Stimulated activated CD4-positive, alpha-beta T cell treated with anti-CD3 and anti-CD28 coated beads, TNF-alpha, amount 100 ng/mL, for 1 hour (primary cell): ENCODE measurements around the gene DDX19B.
"Not testable (repeated sequence)": the region's sequence is repeated elsewhere in the genome, so short reads cannot be mapped to it uniquely, and the experiment has no call there.

Experiments used
- DNase-seq, 3 donors: peaks; one replicate each; pipeline ENCODE4 v3.0.0-alpha.2; 2020; ENCODE audit warnings: low read depth in 3 of 3, low spot score in 1 of 3

The DDX19B gene

DNA sequence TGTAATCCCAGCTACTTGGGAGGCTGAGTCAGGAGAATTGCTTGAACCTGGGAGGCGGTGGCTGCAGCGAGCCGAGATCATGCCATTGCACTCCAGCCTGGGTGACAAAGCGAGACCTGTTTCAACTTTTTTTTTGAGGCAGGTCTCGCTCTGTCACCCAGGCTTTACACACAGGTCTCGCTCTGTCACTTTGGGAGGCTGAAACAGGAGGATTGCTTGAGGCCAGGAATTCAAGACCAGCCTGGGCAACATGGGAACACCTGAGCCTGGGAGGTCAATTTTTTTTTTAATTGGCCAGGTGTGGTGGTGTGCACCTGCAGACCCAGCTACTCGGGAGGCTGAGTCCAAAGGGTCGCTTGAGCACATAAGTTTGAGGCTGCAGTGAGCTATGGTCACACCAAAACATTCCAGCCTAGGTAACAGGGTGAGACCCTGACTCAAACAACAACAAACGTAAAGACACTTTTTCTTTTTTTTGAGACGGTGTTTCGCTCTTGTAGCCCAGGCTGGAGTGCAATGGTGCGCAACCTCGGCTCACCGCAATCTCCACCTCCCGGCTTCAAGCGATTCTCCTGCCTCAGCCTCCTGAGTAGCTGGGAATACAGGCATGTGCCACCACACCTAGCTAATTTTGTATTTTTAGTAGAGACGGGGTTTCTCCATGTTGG lies 11.5 kb upstream of the DDX19B start:
- DNase-seq, result not testable (repeated sequence)

DNA sequence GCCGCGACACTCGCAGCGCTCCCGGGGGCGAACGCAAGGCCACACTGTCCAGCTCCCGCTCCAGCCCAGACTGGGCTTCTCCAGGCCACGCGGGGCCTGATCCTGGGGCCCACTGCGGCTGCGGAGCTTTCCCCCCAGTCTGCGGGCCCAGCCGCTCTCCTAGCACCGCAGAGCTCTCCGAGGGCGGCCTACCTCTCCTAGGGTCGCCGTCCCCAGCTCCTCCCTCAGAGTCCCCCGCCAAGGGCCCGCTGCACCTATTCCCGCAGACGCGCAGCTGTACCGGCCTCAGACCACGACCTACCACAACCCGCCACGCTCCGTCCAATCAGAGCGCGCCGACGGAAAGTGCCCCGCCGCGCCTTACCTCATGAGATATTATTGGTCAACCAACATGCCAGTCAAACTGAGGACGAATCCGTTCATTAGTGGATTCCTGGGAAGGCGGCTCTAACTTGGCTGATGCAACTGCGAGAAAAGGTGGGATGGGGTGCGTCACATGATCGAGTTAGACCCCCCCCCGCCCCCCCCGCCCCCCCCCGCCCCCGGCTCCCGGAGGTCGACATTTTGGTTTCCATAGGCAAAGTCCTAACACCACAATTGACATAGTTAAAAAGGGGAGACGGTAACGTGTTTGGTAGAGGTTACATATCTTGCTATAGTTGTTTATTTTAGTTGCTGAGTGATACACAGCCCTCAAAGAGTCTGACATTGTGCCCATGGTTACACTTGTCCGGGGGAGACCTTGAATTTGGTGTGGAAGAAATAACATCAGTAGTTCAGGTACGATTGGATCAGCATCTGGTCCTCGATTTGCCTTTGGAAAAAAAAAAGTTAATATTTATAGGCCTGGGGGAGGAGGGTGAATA lies 9.5 kb upstream of the DDX19B start, which contains the start of gene AARS1:
Gene AARS1 (minus strand): TSS at position 278 of the 866 bp plus-strand sequence. CDS start 6,743 bp downstream, outside the sequence.
- DNase-seq, result peak; percentile 83 to 90 (median 88)

- no peak for DNase-seq
These were observed 8.0 kb upstream of the DDX19B start for GRCh38 chr16:70290949-70291519.

DNA sequence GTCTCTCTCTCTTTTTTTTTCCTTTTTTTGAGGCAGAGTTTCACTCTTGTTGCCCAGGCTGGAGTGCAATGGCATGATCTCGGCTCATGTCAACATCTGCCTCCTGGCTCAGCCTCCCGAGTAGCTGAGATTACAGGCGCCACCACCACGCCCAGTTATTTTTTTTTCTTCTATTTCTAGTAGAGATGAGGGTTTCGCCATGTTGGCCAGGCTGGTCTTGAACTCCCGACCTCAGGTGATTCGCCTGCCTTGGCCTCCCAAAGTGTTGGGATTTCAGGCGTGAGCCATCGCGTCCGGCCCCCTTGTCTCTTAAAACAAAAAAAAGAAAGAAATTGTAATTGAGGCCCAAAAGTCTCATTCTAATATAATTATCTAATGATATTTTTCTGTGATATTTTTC lies 6.8 kb upstream of the DDX19B start:
- not testable (repeated sequence) for DNase-seq

DNA sequence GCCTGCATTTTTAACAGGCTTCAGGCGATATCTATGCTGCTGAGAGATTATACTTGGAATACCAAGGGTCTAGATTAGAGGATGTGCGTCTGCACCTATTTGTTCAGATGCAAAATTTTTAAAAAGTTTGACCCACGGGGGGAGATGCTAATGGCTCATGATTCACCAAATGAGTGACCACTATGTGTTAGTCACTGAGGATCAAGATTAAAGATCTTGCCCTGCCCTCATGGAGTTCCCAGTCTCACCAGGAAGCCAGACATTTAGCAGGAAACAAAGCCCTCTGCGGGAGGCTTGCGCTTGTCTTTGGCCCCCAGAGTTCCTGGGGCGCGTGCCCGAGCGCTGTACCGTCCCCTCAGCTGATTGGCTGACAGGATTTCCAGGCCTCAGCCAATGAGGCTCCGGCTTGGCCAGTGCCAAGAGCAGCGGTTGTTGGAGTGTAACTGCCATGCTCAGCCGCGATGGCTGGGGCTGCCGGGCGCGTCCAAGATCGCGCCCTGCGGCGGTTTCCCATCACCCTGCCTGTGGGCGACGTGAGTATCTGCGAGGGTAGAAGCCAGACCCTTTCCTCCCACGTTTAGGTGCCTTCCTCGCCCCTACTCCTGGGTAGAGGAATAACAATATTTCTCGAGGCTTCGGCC lies 4.5 kb upstream of the DDX19B start:
- DNase-seq, result no peak

- DNase-seq, result no peak
These were observed 3.4 kb upstream of the DDX19B start for GRCh38 chr16:70295634-70296033.

GRCh38 chr16:70301121-70301520 lies 2.1 kb downstream of the DDX19B start:
- no peak for DNase-seq

DNA sequence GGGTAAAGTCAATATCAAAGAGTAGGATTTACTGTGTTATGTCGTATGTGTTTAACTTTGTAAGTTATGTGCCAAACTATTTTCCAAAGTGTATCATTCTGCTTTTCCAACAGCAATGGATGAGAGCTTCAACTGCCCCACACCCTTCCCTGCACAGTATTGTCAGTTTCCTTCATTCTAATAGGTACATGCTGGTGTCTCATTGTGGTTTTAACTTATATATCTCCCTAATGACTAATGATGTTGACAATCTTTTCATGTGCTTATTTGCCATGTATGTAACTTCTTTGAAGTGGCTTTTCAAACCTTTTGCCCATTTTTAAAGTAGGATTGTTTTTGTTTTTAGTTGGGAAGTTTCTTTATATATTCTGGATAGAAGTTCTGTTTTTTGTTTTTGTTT lies 3.8 kb downstream of the DDX19B start:
- DNase-seq, result no peak

DNA sequence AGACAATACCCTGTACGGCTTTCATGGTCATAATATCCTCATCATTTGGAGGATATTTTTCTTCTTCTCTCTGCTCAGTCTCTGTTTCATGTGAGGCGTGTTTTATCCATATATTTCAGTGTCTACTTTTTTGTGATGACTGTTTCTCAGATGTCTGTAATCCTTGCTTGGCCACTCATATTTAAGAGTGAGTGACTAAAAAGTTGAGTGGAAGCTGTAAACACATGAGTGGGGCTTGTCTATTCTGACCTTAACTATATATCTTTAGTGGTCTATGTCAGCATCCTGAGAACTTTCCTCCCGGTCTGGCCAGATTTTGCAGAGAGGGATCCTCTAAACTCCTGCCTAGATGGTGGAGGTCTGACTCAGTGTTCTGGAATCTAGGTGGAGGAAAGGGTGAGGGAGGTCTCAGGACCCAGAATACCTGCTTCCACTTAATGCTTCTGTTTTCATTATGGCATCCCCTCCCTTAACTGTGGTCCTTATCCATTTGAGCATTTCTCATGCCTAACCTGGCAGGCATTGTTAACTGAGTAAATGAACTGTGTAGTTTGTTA lies 6.0 kb downstream of the DDX19B start:
- no peak for DNase-seq

DNA sequence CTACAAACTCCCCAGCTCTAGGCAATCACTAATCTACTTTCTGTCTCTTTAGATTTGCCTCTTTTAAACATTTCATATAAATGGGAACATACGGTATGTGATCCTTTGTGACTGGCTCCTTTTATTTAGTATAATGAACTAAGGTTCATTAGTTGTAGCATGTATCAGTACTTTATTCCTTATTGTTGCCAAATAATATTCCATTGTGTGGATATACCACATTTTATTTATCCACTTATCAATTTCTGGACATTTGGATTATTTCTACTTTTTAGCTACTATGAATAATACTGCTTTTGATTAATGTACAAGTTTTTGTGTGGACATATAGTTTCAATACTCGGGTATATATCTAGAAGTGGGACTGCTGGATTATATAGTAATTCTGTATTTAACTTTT lies 7.9 kb downstream of the DDX19B start:
- no peak for DNase-seq

GRCh38 chr16:70307726-70308125 lies 8.7 kb downstream of the DDX19B start:
- DNase-seq, result not testable (repeated sequence)

DNA sequence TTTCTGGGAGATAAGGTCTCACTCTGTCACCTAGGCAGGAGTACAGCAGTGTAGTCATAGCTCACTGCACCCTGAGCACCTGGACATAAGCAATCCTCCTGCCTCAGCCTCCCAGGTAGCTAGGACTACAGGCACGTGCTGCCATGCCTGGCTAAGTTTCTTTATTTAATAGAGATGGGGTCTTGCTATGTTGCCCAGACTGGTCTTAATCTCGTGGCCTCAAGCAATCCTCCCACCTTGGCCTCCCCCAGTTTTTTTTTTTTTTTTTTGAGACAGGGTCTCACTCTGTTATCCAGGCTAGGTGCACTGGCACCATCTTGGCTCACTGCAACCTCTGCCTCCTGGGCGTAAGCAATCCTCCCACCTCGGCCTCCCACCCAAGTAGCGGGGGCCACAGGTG lies 21.1 kb downstream of the DDX19B start:
- no peak for DNase-seq

- DNase-seq, result no peak
These were observed 26.2 kb downstream of the DDX19B start for GRCh38 chr16:70324998-70325747.

GRCh38 chr16:70331091-70331490 lies 32.1 kb downstream of the DDX19B start:
- no peak for DNase-seq

DNA sequence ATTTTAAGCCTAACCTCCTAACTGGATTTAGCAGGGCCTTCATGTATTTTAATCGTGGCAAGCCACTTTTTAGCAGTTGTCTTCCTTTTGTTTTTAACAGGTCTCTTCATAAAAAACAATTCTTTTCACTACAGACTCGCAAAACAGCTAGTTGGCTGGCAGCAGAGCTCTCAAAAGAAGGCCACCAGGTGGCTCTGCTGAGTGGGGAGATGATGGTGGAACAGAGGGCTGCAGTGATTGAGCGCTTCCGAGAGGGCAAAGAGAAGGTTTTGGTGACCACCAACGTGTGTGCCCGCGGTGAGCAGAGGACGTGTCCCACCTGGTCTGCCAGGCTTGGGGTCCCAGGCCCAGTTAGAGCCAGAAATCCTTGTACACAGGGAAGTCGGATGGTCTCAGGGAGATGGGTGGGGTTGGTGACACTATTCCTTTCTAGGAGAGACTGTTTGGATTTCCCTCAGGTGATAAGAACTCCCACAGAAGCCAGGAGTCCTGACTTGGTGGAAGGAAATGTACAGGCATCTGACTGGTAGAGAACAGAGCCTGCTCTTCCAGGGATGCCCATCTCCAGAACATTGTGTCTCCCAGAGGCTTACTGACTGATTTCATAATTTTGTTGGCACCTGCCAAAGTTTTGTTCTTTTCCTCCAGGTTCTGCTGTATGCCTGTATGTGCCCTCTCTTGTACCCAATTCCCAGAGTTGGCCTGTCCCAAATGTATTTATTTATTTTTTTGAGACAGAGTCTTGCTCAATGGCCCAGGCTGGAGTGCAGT lies 32.8 kb downstream of the DDX19B start:
- no peak for DNase-seq

- DNase-seq, result not testable (repeated sequence)
These were observed 33.7 kb downstream of the DDX19B start for GRCh38 chr16:70332728-70333127.

DNA sequence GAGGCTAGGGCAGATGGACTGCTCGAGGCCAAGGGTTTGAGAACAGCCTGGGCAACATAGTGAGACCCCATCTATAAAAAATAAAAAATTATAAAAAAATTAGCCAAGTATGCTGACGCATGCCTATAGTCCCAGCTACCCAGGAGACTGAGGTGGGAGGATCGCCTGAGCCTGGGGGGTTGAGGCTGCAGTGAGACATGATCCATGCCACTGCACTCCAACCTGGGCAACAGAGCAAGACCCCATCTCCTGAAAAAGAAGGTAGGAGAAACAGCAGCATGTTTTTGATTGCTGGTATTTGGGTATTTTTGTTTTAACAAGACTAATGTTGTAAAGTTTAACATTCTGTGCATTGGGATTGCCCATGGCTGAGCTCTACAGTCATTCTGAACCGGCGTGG lies 38.8 kb downstream of the DDX19B start:
- DNase-seq, result no peak

DNA sequence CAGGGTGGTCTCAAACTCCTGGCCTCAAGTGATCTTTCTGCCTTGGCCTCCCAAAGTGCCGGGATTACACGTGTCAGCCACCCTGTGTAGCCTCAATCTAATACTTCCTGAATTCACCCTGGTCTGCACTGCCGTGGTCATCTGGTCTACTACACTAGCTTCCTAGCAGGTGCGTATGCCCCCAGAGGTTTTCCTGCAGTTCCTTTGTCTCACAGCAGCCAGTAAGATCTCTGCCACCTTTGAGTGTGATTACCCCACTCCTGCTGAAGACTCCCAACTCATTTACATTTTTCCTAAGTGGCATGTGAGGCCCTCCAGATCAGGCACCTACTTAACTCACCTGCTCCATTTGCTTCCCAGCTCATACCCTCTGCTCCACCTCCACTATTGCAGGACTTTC lies 42.6 kb downstream of the DDX19B start:
- DNase-seq, result no peak

GRCh38 chr16:70342016-70342415 lies 43.0 kb downstream of the DDX19B start:
- no peak for DNase-seq

- DNase-seq, result no peak
These were observed 46.9 kb downstream of the DDX19B start for GRCh38 chr16:70345840-70346239.
